B cell (primary cell): ENCODE measurements around the gene ARAP1.

Source experiments
- EZH2 ChIP-seq: IDR thresholded peaks from 2 replicates; pipeline ENCODE4 v1.6.1; 2012; ENCODE audit warnings: borderline replicate concordance, low read depth, mild to moderate bottlenecking, moderate library complexity, low read length; ENCODE audit not compliant: insufficient read depth, poor library complexity, severe bottlenecking
- TF ChIP-seq, protein P1 (sequence below): fragments of 200-600 bp; IDR thresholded peaks from one replicate; pipeline ENCODE4 v1.8.0; 2022; ENCODE audit warnings: antibody characterized with exemption, mild to moderate bottlenecking

DNA sequence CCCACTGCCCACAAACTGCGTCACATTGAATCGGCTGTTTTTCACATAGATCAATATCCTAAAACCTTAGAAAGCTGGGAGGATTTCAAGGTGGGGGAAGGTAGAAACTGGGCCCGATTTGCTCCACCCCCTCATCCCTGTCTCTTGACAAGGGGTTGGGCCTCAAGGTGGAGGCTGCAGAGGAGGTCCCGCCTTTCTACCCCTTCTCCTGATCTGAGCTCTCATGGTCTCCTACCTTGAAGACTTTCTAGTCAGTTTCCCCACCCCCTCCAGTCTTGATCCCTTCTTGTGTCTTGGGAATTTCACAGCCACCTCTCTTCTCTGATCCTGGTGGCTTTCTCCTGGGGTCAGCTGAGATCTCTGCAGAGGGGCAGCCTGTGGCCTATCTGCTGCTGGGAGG is 46.2 kb upstream of the ARAP1 start:
- TF ChIP-seq, protein P1, sequence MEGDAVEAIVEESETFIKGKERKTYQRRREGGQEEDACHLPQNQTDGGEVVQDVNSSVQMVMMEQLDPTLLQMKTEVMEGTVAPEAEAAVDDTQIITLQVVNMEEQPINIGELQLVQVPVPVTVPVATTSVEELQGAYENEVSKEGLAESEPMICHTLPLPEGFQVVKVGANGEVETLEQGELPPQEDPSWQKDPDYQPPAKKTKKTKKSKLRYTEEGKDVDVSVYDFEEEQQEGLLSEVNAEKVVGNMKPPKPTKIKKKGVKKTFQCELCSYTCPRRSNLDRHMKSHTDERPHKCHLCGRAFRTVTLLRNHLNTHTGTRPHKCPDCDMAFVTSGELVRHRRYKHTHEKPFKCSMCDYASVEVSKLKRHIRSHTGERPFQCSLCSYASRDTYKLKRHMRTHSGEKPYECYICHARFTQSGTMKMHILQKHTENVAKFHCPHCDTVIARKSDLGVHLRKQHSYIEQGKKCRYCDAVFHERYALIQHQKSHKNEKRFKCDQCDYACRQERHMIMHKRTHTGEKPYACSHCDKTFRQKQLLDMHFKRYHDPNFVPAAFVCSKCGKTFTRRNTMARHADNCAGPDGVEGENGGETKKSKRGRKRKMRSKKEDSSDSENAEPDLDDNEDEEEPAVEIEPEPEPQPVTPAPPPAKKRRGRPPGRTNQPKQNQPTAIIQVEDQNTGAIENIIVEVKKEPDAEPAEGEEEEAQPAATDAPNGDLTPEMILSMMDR = no peak
- TF ChIP-seq EZH2 = no peak
